Neural cell (in vitro differentiated cells): ENCODE measurements around the gene GSTP1. TPM values are rescaled to one million over a fixed set of nuclear protein-coding genes. Genes with fewer than 3 reads are reported as not detected.

Experiments used
- H2AFZ ChIP-seq: fragments of 200-600, 300-800 bp; sonication (generic), shearing (Covaris generic); 2 replicates; pipeline ENCODE4 v1.6.0; 2014; ENCODE audit warnings: low read depth, mild to moderate bottlenecking, antibody characterized with exemption, low read length, moderate library complexity
- H3F3A ChIP-seq: fragments of 200-600 bp; shearing (Covaris generic); 2 replicates; pipeline ENCODE4 v1.6.1; 2016; ENCODE audit warnings: mild to moderate bottlenecking, moderate library complexity, mixed read lengths, antibody characterized with exemption, low read length; ENCODE audit not compliant: insufficient read depth, poor library complexity, severe bottlenecking
- H3K27ac ChIP-seq: fragments of 200-600, 300-800 bp; sonication (generic), shearing (Covaris generic); 2 replicates; pipeline ENCODE4 v1.5.1; 2014; ENCODE audit warnings: mild to moderate bottlenecking, low read length, moderate library complexity
- H3K27me3 ChIP-seq: fragments of 300-800, 200-600 bp; sonication (generic), shearing (Covaris generic); 2 replicates; pipeline ENCODE4 v1.6.0; 2014; ENCODE audit warnings: mild to moderate bottlenecking, low read depth, low read length, moderate library complexity; ENCODE audit not compliant: insufficient read depth
- H3K36me3 ChIP-seq: fragments of 300-800, 200-600 bp; sonication (generic), shearing (Covaris generic); 2 replicates; pipeline ENCODE4 v1.5.1; 2014; ENCODE audit warnings: mild to moderate bottlenecking, antibody characterized with exemption, low read length, moderate library complexity; ENCODE audit not compliant: insufficient read depth
- H3K4me2 ChIP-seq: fragments of 300-800, 200-600 bp; sonication (generic), shearing (Covaris generic); 2 replicates; pipeline ENCODE4 v1.6.0; 2014; ENCODE audit warnings: mild to moderate bottlenecking, low read length
- H3K4me3 ChIP-seq: fragments of 300-800, 200-600 bp; sonication (generic), shearing (Covaris generic); 2 replicates; pipeline ENCODE4 v1.5.1; 2014; ENCODE audit warnings: mild to moderate bottlenecking, low read length, moderate library complexity
- H3K79me2 ChIP-seq: fragments of 200-600 bp; shearing (Covaris generic); replicated peaks from 2 replicates; pipeline ENCODE4 v1.6.0; 2014; ENCODE audit warnings: mild to moderate bottlenecking, low read length, moderate library complexity; ENCODE audit not compliant: insufficient read depth
- H3K9ac ChIP-seq: fragments of 300-800, 200-600 bp; sonication (generic), shearing (Covaris generic); 2 replicates; pipeline ENCODE4 v1.6.1; 2016; ENCODE audit warnings: mild to moderate bottlenecking, low read length, mixed read lengths
- H3K9me2 ChIP-seq: fragments of 200-600 bp; shearing (Covaris generic); 2 replicates; pipeline ENCODE4 v1.6.1; 2016; ENCODE audit warnings: mild to moderate bottlenecking, low read length, mixed read lengths; ENCODE audit not compliant: insufficient read depth
- H3K9me3 ChIP-seq: fragments of 200-600, 300-800 bp; sonication (generic), shearing (Covaris generic); 2 replicates; pipeline ENCODE4 v1.6.1; 2016; ENCODE audit warnings: mild to moderate bottlenecking, mixed run types, low read length, moderate library complexity, mixed read lengths
- H4K20me1 ChIP-seq: fragments of 200-600 bp; shearing (Covaris generic); 2 replicates; pipeline ENCODE4 v1.6.1; 2016; ENCODE audit warnings: mild to moderate bottlenecking, mixed run types; ENCODE audit not compliant: insufficient read depth
- CTCF ChIP-seq: fragments of 450-650 bp; IDR thresholded peaks from 2 replicates; pipeline ENCODE4 v1.5.1; 2014; ENCODE audit warnings: antibody characterized with exemption, mild to moderate bottlenecking, moderate library complexity; ENCODE audit not compliant: poor library complexity, severe bottlenecking
- EP300 ChIP-seq: fragments of 450-650 bp; conservative IDR thresholded peaks from 2 replicates; pipeline ENCODE4 v1.6.1; 2014; ENCODE audit warnings: antibody characterized with exemption, mild to moderate bottlenecking, moderate library complexity; ENCODE audit not compliant: poor library complexity, severe bottlenecking
- EZH2 ChIP-seq: fragments of 200-600, 300-800 bp; shearing (Covaris generic), sonication (generic); IDR thresholded peaks from 2 replicates; pipeline ENCODE4 v1.6.1; 2014; ENCODE audit warnings: antibody characterized with exemption, low read length, borderline replicate concordance, mild to moderate bottlenecking; ENCODE audit not compliant: insufficient read depth, poor library complexity, severe bottlenecking
- MXI1 ChIP-seq: fragments of 450-650 bp; conservative IDR thresholded peaks from 2 replicates; pipeline ENCODE4 v1.6.1; 2014; ENCODE audit warnings: antibody characterized with exemption, mild to moderate bottlenecking; ENCODE audit not compliant: poor library complexity, severe bottlenecking
- POLR2AphosphoS5 ChIP-seq: IDR thresholded peaks from 2 replicates; pipeline ENCODE4 v1.6.1; 2012
- RAD21 ChIP-seq: fragments of 450-650 bp; conservative IDR thresholded peaks from 2 replicates; pipeline ENCODE4 v1.6.1; 2014; ENCODE audit warnings: antibody characterized with exemption, mild to moderate bottlenecking, moderate library complexity
- REST ChIP-seq: IDR thresholded peaks from 2 replicates; pipeline ENCODE4 v1.6.1; 2012; ENCODE audit warnings: borderline replicate concordance
- SMC3 ChIP-seq: fragments of 450-650 bp; conservative IDR thresholded peaks from 2 replicates; pipeline ENCODE4 v1.6.1; 2014; ENCODE audit warnings: antibody characterized with exemption, mild to moderate bottlenecking, moderate library complexity; ENCODE audit not compliant: poor library complexity
- TAF1 ChIP-seq: IDR thresholded peaks from 2 replicates; pipeline ENCODE4 v1.6.1; 2012; ENCODE audit warnings: low read depth
- polyA plus RNA-seq: library from polyadenylated mRNA; depleted of rRNA; stranded (reverse); fragments of >200 nt; gene quantifications from 2 replicates; pipeline ENCODE4 v1.2.3, GENCODE V29; 2014

GSTP1 gene
- polyA plus RNA-seq, 1 donor from 2014 or later = 94.6 TPM

DNA sequence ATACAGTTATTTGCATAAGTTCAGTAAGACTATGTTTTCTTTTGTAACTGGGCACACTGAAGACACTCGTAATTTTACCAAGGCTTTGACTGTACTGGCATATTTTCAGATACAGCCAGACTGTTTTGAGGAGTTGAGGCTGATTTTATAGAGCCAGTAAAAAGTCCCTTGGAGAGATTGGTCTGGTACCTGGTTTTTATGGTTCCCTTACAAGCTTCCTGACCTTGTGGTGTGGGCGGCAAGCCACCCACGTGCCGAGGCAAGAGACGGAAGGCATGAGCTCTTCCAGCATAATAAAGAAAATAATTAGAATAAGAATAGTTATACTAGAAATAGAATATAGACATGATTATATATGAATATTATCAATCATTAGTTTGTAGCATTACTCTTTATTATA lies 11.3 kb upstream of the GSTP1 start:
- no peak overlapping the region for H3K27ac ChIP-seq
- H3K4me2 ChIP-seq = no peak overlapping the region
- H3K9ac ChIP-seq = no peak overlapping the region
- no peaks in the 10 kb centered on the region for H3K9me2 ChIP-seq
- no peak for TF ChIP-seq SMC3
- TF ChIP-seq EP300 = no peak
- H2AFZ ChIP-seq = no peak overlapping the region
- H3F3A ChIP-seq = no peaks in the 10 kb centered on the region
- no peak overlapping the region for H3K4me3 ChIP-seq
- no peaks in the 10 kb centered on the region for H3K79me2 ChIP-seq
- H4K20me1 ChIP-seq = no peaks in the 10 kb centered on the region
- no peaks in the 10 kb centered on the region for H3K9me3 ChIP-seq
- H3K27me3 ChIP-seq = no peaks in the 10 kb centered on the region
- H3K36me3 ChIP-seq = no peaks in the 10 kb centered on the region

DNA sequence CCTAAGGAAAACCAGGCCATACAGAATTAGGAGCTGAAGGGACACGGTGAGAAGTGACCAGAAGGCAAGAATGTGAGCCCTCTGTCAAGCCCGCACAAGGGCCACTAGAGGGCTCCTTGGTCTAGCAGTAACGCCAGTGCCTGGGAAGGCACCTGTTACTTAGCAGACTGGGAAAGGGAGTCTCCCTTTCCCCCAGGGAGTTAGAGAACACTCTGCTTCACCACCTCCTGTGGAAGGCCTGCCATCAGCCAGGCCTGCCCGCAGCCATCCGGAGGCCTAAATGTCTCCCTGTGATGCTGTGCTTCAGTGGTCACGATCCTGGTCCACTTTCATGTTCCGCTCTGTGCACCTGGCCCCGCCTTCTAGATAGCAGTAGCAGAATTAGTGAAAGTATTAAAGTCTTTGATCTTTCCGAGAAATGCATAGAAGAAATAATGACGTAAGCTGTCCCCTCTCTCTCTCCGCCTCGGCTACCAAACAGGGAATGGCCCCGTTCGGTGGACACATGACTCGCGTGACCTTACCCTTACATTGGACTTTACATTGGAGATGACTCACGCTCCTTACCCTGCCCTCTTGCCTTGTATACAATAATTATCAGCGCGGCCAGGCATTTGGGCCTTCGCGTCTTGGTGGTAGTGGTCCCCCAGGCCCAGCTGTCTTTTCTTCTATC lies 10.7 kb upstream of the GSTP1 start:
- H3F3A ChIP-seq = no peaks in the 10 kb centered on the region
- no peaks in the 10 kb centered on the region for H3K9me3 ChIP-seq
- no peak overlapping the region for H3K9ac ChIP-seq
- no peaks in the 10 kb centered on the region for H3K27me3 ChIP-seq
- no peaks in the 10 kb centered on the region for H4K20me1 ChIP-seq
- no peak overlapping the region for H3K27ac ChIP-seq
- no peak overlapping the region for H2AFZ ChIP-seq
- no peaks in the 10 kb centered on the region for H3K79me2 ChIP-seq
- no peak overlapping the region for H3K4me2 ChIP-seq
- no peaks in the 10 kb centered on the region for H3K9me2 ChIP-seq
- H3K36me3 ChIP-seq = no peaks in the 10 kb centered on the region
- H3K4me3 ChIP-seq = no peak overlapping the region
- TF ChIP-seq RAD21 = peak; percentile 67
- TF ChIP-seq MXI1 = no peak
- peak; percentile 66 for TF ChIP-seq CTCF
- TF ChIP-seq SMC3 = peak; percentile 70

GRCh38 chr11:67574938-67575337 lies 8.7 kb upstream of the GSTP1 start:
- Histone ChIP-seq H3F3A (no peaks in the 10 kb centered on the region), H3K4me3 (no peak overlapping the region), H3K9me3 (no peaks in the 10 kb centered on the region), H4K20me1 (no peaks in the 10 kb centered on the region), H3K27me3 (no peaks in the 10 kb centered on the region), H2AFZ (no peak overlapping the region), H3K79me2 (no peaks in the 10 kb centered on the region), H3K4me2 (no peak overlapping the region), H3K36me3 (no peaks in the 10 kb centered on the region), H3K27ac (no peak overlapping the region), H3K9ac (no peak overlapping the region), H3K9me2 (no peaks in the 10 kb centered on the region)
- TF ChIP-seq RAD21 = no peak
- TF ChIP-seq MXI1 = no peak
- TF ChIP-seq TAF1 = no peak
- TF ChIP-seq POLR2AphosphoS5 = no peak
- no peak for TF ChIP-seq SMC3
- no peak for TF ChIP-seq EP300
- TF ChIP-seq EZH2 = no peak
- TF ChIP-seq REST = no peak
- TF ChIP-seq CTCF = no peak
